DOHH2 (cell line): ENCODE results near the gene MZT2A.
"Not testable (repeated sequence)": the region's sequence is repeated elsewhere in the genome, so short reads cannot be mapped to it uniquely, and the experiment has no call there.

Source experiments
- CTCF ChIP-seq: fragments of 200-600 bp; sonication (generic); IDR thresholded peaks from one replicate; pipeline ENCODE4 v1.5.1; 2014; ENCODE audit warnings: antibody characterized with exemption, mild to moderate bottlenecking, low read depth, low read length; ENCODE audit not compliant: poor library complexity, severe bottlenecking
- EZH2phosphoT487 ChIP-seq: fragments of 200-600 bp; sonication (generic); IDR thresholded peaks from 2 replicates; pipeline ENCODE4 v1.6.1; 2017; ENCODE audit warnings: borderline replicate concordance, mild to moderate bottlenecking, antibody characterized with exemption, low read length, moderate library complexity, mixed read lengths

GRCh38 chr2:131504082-131504750 is 12.0 kb upstream of the MZT2A start:
- TF ChIP-seq CTCF, EZH2phosphoT487: not testable (repeated sequence)
